DMS153 treated with DMSO at 0.1 percent for 48 hours (cell line): ENCODE results near the gene RPS24.

ENCODE experiments used
- DNase-seq: peaks from one replicate; lab custom pipeline; 2025; ENCODE audit not compliant: unreplicated experiment; lab: John Stamatoyannopoulos, UW

The RPS24 gene

DNA sequence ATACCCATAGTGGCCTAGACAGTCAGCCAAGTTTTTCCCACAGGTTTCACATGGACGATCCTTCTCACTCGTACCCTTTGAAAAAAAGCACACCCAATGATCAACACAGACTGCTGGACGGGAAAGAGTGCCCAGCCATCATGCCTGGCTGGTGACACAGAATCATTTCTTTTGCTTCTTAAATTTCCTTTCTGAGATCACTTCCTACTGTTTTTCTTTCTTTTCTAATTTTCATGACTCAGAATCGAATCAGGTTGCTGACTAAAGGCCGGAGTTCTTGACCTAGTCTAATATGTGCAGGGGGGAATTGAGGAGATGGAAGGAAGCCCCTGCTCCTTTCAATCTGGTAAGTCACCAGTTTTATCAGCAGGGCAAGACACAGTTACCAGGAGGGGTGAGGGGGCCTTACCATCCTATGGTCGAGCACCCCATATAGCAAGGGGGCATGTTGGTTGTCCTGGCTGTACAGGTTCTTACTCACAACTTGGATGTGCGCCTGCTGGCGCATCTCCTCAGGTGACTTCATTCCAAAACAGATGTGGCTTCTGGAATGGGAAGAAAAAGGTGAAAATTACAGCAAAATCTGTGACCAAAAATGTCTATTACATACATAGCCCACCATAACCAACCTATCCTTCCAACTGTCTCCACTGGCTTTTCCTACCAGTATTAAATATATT lies 7.8 kb upstream of the RPS24 start:
- DNase-seq, result no peak

GRCh38 chr10:78028438-78029268 lies 5.0 kb upstream of the RPS24 start:
- no peak for DNase-seq

DNA sequence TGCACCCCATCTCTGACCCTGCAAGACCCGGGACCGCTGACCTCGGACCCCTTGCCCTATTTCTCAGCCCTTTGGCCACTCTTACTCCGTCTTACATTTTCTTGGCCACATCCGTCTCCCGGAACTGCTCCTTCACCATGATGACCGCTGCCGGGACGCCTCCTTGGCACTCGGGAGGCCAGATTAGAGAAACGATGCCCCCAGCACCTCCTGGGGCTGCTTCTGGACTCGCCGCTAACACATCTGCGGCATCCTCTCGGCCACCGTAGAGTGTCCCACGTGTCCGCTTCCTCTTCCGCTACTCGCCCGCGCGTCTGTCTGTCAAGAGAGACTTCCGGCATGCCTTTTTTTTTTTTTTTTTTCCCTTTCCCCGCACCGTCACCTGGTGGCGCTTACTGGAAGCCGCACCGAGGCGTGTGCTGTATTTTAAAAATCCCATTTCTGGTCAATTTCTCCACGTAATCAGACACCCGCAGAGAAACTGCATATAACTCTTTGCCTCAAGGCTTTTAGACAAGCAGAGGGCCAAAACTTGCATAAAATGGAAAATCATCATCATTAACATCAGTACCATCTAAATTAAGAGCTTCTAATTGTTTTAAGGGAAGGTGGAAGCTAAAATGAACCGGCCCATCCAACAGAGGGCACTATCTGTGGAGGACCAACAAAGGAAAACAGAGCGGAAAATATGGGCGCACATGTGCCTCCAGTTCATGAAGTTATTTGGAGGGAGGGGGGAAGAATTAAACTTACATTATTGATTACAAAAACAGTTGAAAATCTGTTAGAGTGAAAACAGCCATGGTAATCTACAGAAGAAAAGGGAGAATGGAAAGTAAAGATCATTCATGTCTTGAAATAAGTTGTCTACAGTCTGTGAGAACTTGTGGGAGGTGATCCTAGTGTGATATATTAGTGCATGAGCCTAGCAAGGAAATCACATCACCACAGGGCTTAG lies 4.1 kb upstream of the RPS24 start, which contains the start of gene POLR3A:
Gene POLR3A (minus strand): TSS at position 247 of the 958 bp plus-strand sequence. CDS start 108 bp downstream, at position 139.
- peak; percentile 91 for DNase-seq

DNA sequence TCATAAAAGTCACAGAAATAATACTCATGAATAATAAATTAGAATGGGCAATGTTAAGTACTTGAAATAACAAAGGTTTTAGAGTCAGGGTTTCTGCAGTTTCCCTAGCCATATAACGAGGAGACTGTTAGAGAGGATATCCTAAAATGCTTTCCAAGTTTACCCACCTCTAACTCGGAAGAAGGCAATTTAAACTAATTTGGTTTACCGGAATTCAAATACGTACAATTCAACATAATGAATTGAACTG lies 351 bp upstream of the RPS24 start:
- no peak for DNase-seq

DNA sequence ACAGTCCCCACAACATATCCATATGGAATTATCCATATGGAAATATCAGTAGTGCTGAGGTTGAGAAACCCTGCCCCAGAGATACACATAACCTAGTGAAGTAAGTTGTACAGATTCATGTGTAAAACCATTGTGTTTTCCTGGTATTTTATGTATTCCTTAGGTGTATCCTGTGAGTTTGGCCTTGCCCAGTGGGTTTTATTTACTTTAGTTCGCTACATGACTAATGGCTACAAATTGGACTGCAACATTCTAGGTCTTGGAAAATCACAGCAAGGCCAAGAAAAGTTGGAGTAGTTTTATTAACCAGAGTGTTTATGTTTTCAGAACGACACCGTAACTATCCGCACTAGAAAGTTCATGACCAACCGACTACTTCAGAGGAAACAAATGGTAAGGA lies 1.4 kb downstream of the RPS24 start:
- no peak for DNase-seq

- DNase-seq, result no peak
Measured at GRCh38 chr10:78035437-78035836, 1.8 kb downstream of the RPS24 start.

GRCh38 chr10:78035933-78036583 lies 2.4 kb downstream of the RPS24 start:
- DNase-seq, result no peak

DNA sequence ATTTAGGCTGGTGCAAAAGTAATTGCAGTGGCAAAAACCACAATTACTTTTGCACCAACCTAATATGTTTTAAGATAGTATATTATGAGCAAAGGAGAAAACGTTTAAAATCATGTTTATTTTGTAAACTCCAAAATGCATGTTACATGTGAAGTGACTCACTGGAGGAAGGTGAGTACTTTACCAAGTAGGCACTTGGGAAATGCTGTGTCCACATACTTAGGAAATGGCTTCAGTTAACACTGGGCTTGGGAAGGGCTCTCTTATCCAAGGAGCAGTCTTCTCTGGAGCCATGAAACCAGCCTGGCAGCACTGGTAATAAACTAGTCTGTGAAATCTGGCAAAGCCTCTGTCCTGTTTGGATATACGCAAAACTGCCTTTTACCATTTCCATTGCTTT lies 4.4 kb downstream of the RPS24 start:
- DNase-seq, result no peak

- DNase-seq, result no peak
Measured at GRCh38 chr10:78038791-78039547, 5.3 kb downstream of the RPS24 start.

DNA sequence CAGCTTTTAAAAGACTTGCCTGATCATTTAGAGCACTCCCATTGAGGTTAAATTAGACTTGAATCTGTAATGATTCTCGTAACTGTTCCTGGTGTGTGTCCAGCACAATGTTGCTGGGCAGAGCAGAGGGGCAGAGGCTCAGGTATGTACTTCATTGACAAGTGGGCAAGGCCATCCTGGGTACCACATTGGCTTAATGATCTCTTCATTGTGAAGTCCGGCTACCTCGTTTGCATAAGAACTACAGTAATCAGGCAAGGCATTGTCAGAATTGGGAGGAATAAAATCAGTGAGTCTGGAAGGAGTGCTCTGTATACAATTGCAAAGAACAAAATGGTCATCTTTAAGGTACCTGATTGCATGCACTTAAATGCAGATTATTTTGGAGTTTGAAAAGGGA lies 6.1 kb downstream of the RPS24 start:
- DNase-seq, result no peak

DNA sequence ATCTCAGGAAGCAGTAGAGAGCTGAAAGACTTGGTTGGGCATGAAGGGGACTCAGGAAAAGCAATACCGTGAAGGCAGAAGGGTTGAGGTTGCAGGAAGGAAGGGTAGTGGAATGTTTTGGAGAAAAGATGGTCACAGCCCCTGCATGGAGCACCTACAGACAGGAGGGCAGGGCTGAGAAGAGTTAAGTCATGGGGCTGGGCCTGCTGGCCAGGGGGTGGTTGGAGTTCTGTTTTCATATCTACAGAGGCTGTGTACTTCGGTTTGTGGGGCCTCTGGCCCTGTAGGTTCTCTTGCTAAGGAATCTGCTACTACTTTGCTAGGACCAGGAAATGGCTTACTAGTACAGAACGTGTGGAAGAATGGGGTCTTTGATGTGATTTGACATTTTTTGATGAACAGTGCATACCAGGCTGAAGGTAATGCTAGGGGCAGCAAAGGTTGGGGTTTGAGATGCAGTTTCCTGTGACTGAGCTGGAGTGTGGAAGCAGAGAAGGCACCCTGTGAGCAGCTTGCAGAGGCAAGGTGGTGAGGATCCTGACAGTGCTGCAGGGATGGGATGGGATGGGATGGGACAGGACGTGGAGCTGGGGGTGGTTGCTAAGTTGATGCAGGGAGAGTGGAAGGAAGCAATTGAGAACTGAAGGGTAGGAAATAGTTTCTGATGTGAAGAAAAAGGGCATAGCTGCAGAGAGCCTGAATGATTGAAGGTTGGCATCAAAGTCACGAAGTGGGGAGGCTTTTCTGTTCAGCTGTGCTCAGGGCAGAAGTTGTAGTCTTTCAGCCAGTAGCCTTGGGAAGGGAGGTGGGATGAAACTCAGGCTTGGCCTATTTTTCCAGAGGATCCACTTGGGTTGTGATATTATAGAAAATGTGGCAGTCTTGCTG lies 7.8 kb downstream of the RPS24 start:
- no peak for DNase-seq

DNA sequence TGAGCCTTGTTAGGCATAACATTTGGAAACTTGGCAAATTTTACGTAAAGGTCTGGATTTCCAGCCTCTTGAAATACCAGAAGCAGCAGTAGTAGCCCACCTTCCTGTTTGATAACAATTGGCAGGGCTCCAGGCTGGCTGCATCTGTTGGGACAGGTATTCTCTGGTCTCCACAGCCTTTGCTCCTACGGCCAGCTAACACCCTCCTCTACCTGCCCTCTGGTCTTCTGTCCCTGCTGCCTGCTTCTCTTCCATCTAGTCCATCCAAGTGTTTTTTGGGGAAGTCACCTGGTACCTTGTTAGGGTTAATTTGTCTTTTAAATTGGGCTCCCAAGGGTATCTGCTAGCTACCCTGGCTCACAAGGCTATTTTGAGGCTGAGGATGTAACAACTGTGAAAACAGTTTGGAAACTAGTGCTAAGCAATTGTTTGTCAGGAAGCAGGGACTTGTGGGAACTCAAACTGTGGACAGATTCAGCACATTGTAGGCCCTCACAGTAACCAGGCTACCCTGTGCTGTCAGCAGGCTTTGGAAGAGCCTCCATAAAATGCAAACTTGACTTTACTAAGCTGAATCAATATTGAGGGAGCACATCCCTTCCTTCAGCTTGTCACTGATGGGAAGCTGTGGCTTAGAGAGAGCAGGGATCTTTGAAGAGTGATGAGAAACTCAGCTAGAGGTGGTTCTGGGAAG lies 8.5 kb downstream of the RPS24 start:
- DNase-seq, result no peak

- DNase-seq, result no peak
Measured at GRCh38 chr10:78042752-78043104, 9.1 kb downstream of the RPS24 start.

DNA sequence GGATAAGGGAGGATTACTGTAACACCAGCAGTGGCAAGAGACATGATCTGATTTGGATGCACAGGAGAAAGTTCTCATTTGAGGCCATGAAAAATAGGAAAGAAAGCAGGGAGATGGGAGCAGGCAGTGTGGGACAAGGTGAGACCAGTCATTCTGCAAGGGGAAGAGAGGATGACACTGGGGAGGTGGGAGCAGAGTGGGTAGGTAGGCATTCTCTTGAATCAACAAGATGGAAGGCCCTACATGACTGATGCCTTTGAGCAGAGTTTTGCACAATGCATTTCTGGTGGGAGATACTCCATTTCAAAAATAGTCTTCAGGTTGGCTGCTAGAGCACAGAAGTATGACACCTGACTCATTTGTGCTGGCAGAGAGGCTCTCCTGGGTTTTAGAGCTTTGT lies 10.5 kb downstream of the RPS24 start:
- no peak for DNase-seq

DNA sequence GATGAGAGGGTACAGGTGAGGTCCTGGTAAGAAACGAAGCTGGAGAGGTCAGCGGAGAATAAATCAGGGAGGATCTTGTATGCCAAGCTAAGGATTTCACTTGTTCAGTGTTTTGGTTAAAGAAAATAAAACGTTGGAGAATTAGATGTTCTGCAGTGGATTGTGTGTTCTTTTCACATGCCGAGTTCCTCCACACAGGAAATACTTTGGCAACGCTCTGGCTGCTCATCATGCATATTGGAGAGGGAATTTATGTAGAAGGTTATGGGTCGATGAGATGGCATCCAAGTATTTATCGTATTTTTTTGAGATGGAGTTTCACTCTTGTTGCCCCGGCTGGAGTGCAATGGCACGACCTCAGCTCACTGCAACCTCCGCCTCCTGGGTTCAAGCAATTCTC lies 11.0 kb downstream of the RPS24 start:
- no peak for DNase-seq

DNA sequence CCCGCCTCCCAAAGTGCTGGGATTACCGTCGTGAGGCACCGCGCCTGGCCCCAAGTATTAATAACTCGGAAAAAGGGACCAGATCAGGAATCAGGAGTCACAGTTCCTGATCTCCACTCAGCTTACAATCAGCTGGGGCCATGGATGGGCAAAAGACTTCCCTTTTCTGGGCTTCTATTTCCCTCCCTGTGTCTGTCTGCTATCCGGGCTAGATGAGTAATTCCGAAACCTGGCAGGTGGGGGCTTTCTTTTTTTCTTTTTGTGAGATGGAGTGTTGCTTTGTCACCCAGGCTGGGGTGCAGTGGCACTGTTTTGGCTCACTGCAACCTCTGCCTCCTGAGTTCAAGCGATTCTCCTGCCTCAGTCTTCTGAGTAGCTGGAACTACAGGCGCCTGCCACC lies 11.6 kb downstream of the RPS24 start:
- no peak for DNase-seq

GRCh38 chr10:78045856-78046255 lies 12.2 kb downstream of the RPS24 start:
- no peak for DNase-seq

- no peak for DNase-seq
Measured at GRCh38 chr10:78046711-78047269, 13.1 kb downstream of the RPS24 start.
